Suprapubic skin (tissue), 3 donors: ENCODE results near the gene CNR1.

Experiments used
- CTCF ChIP-seq, 2 donors: fragments of 200-600 bp in 1 of 2; fragments of 450-650 bp in 1 of 2; sonication (generic) in 1 of 2; IDR thresholded peaks; one replicate each; pipeline ENCODE4 v1.5.1; 2016 to 2019; ENCODE audit warnings: antibody characterized with exemption in 2 of 2, mild to moderate bottlenecking in 1 of 2, moderate library complexity in 1 of 2
- POLR2A ChIP-seq, 2 donors: fragments of 450-650 bp; IDR thresholded peaks; one replicate each; pipeline ENCODE4 v1.6.1; 2017; ENCODE audit warnings: antibody characterized with exemption in 2 of 2, mild to moderate bottlenecking in 2 of 2, moderate library complexity in 2 of 2

- no peak for TF ChIP-seq POLR2A (IDR thresholded peaks at IDR 0.05)
- no peak for TF ChIP-seq CTCF (IDR thresholded peaks at IDR 0.05)
Measured at GRCh38 chr6:88164061-88164460, 2.1 kb downstream of the CNR1 start.
